ENCODE measurements around the gene RBP2.

The RBP2 gene
- 0 to 0.66 (median 0) reads per million in 17 experiments for total RNA-seq

GRCh38 chr3:139476348-139476747 lies at the start of gene RBP2:
Gene RBP2 (minus strand): TSS chr3:139476516. CDS start chr3:139476459, 57 bp downstream.
- no peak for DNase-seq

GRCh38 chr3:139524841-139525636 lies 48.7 kb upstream of the RBP2 start:
- no peak for DNase-seq

GRCh38 chr3:139523718-139524117 lies 47.4 kb upstream of the RBP2 start:
- no peak for DNase-seq

- DNase-seq = no peak
These were observed 46.9 kb upstream of the RBP2 start for GRCh38 chr3:139523166-139523565.

- no peak for DNase-seq
These were observed 46.1 kb upstream of the RBP2 start for GRCh38 chr3:139522421-139522820.

- DNase-seq = no peak
These were observed 45.5 kb upstream of the RBP2 start for GRCh38 chr3:139521816-139522215.

GRCh38 chr3:139521144-139521543 lies 44.8 kb upstream of the RBP2 start:
- peak in 2 of 4 experiments; percentile 85 to 86 for DNase-seq

- peak; percentile 59 to 76 (median 68) for DNase-seq
These were observed 43.9 kb upstream of the RBP2 start for GRCh38 chr3:139519998-139520737.

GRCh38 chr3:139518926-139519842 lies 42.9 kb upstream of the RBP2 start:
- no peak for DNase-seq

- no peak for DNase-seq
These were observed 42.0 kb upstream of the RBP2 start for GRCh38 chr3:139518306-139518705.

GRCh38 chr3:139517321-139518065 lies 41.2 kb upstream of the RBP2 start:
- no peak for DNase-seq

GRCh38 chr3:139514741-139515140 lies 38.4 kb upstream of the RBP2 start:
- no peak for DNase-seq

GRCh38 chr3:139509631-139510030 lies 33.3 kb upstream of the RBP2 start:
- no peak for DNase-seq

- no peak for DNase-seq
These were observed 30.4 kb upstream of the RBP2 start for GRCh38 chr3:139506766-139507165.

GRCh38 chr3:139505829-139506386 lies 29.6 kb upstream of the RBP2 start:
- no peak for DNase-seq

GRCh38 chr3:139499536-139499935 lies 23.2 kb upstream of the RBP2 start:
- no peak for DNase-seq

- DNase-seq = no peak
These were observed 17.6 kb upstream of the RBP2 start for GRCh38 chr3:139493826-139494385.

GRCh38 chr3:139491966-139492365 lies 15.7 kb upstream of the RBP2 start:
- DNase-seq = no peak

GRCh38 chr3:139491027-139491700 lies 14.8 kb upstream of the RBP2 start:
- DNase-seq = no peak

GRCh38 chr3:139482206-139482605 lies 5.9 kb upstream of the RBP2 start:
- DNase-seq = peak in 2 of 4 experiments; percentile 17 to 22

- no peak for DNase-seq
These were observed 4.8 kb upstream of the RBP2 start for GRCh38 chr3:139481116-139481515.
